Duodenal mucosa (tissue), 2 donors: Measurements from ENCODE around the gene DIDO1.

Experiments used
- H3K27ac ChIP-seq: one replicate; pipeline ENCODE4 v1.7.0; 2013; ENCODE audit warnings: low read depth, low read length
- H3K27me3 ChIP-seq, 2 donors: one replicate each; pipeline ENCODE4 v1.7.0; 2013; ENCODE audit warnings: low read length in 2 of 2, control low read depth in 1 of 2; ENCODE audit not compliant: insufficient read depth in 2 of 2, control insufficient read depth in 1 of 2
- H3K36me3 ChIP-seq, 2 donors: one replicate each; pipeline ENCODE4 v1.7.0; 2013; ENCODE audit warnings: low read length in 2 of 2, control low read depth in 1 of 2; ENCODE audit not compliant: insufficient read depth in 2 of 2, control insufficient read depth in 1 of 2
- H3K4me1 ChIP-seq, 2 donors: one replicate each; pipeline ENCODE4 v1.7.0; 2013; ENCODE audit warnings: low read length in 2 of 2, control low read depth in 1 of 2; ENCODE audit not compliant: insufficient read depth in 2 of 2, control insufficient read depth in 1 of 2
- H3K4me3 ChIP-seq, 2 donors: one replicate each; pipeline ENCODE4 v1.7.0; 2013; ENCODE audit warnings: low read length in 2 of 2, low read depth in 1 of 2
- H3K9ac ChIP-seq, 2 donors: one replicate each; pipeline ENCODE4 v1.7.0; 2013; ENCODE audit warnings: low read length in 2 of 2, low read depth in 1 of 2
- H3K9me3 ChIP-seq, 2 donors: one replicate each; pipeline ENCODE4 v1.7.0; 2013; ENCODE audit warnings: low read length in 2 of 2, control low read depth in 1 of 2; ENCODE audit not compliant: control insufficient read depth in 1 of 2

DIDO1 gene

GRCh38 chr20:62900692-62901584, 25.4 kb downstream of the DIDO1 start:
- no peaks in the 10 kb centered on the region for H3K27me3 ChIP-seq
- H3K36me3 ChIP-seq = peaks cover 46 to 64% of the 10 kb centered on the region in 2 donors
- peak overlapping the region in 1 of 2 donors; percentile 18 for H3K4me3 ChIP-seq
- H3K9ac ChIP-seq = peak overlapping the region; percentile 19 to 42
- peak overlapping the region; percentile 48 for H3K27ac ChIP-seq
- peaks cover 31 to 32% of the 10 kb centered on the region in 2 donors for H3K4me1 ChIP-seq
- no peaks in the 10 kb centered on the region for H3K9me3 ChIP-seq

GRCh38 chr20:62900052-62900691, 26.1 kb downstream of the DIDO1 start:
- Histone ChIP-seq H3K4me1 (peaks cover 31 to 32% of the 10 kb centered on the region in 2 donors), H3K4me3 (peak overlapping the region in 1 of 2 donors; percentile 18), H3K27me3 (no peaks in the 10 kb centered on the region), H3K36me3 (peaks cover 41 to 64% of the 10 kb centered on the region in 2 donors), H3K9ac (peak overlapping the region in 1 of 2 donors; percentile 42), H3K27ac (peak overlapping the region; percentile 48), H3K9me3 (no peaks in the 10 kb centered on the region)

GRCh38 chr20:62899633-62900051, 26.7 kb downstream of the DIDO1 start:
- Histone ChIP-seq H3K4me1 (peaks cover 31 to 32% of the 10 kb centered on the region in 2 donors), H3K27ac (no peak overlapping the region), H3K36me3 (peaks cover 39 to 64% of the 10 kb centered on the region in 2 donors), H3K9ac (no peak overlapping the region), H3K4me3 (peak overlapping the region in 1 of 2 donors; percentile 18), H3K9me3 (no peaks in the 10 kb centered on the region), H3K27me3 (no peaks in the 10 kb centered on the region)

- peaks cover 31 to 32% of the 10 kb centered on the region in 2 donors for H3K4me1 ChIP-seq
- no peak overlapping the region for H3K27ac ChIP-seq
- H3K27me3 ChIP-seq = no peaks in the 10 kb centered on the region
- peaks cover 42 to 64% of the 10 kb centered on the region in 2 donors for H3K36me3 ChIP-seq
- peak overlapping the region in 1 of 2 donors; percentile 6 for H3K4me3 ChIP-seq
- peak overlapping the region; percentile 5 to 41 for H3K9ac ChIP-seq
- no peaks in the 10 kb centered on the region for H3K9me3 ChIP-seq
Measured at GRCh38 chr20:62898970-62899632, 27.2 kb downstream of the DIDO1 start.

- no peaks in the 10 kb centered on the region for H3K27me3 ChIP-seq
- H3K9me3 ChIP-seq = no peaks in the 10 kb centered on the region
- H3K4me3 ChIP-seq = no peak overlapping the region
- H3K36me3 ChIP-seq = peaks cover 44 to 64% of the 10 kb centered on the region in 2 donors
- peaks cover 31 to 32% of the 10 kb centered on the region in 2 donors for H3K4me1 ChIP-seq
- H3K27ac ChIP-seq = no peak overlapping the region
- peak overlapping the region; percentile 5 to 41 for H3K9ac ChIP-seq
Measured at GRCh38 chr20:62898093-62898964, 28.0 kb downstream of the DIDO1 start.

GRCh38 chr20:62897666-62898065, 28.6 kb downstream of the DIDO1 start:
- Histone ChIP-seq H3K36me3 (peaks cover 46 to 65% of the 10 kb centered on the region in 2 donors), H3K9ac (no peak overlapping the region), H3K27ac (no peak overlapping the region), H3K9me3 (no peaks in the 10 kb centered on the region), H3K27me3 (no peaks in the 10 kb centered on the region), H3K4me1 (peaks cover 31 to 32% of the 10 kb centered on the region in 2 donors), H3K4me3 (no peak overlapping the region)

GRCh38 chr20:62896526-62896925, 29.8 kb downstream of the DIDO1 start:
- H3K4me3 ChIP-seq = no peak overlapping the region
- H3K4me1 ChIP-seq = peaks cover 31 to 32% of the 10 kb centered on the region in 2 donors
- no peak overlapping the region for H3K9ac ChIP-seq
- no peak overlapping the region for H3K27ac ChIP-seq
- no peaks in the 10 kb centered on the region for H3K27me3 ChIP-seq
- peaks cover 51 to 66% of the 10 kb centered on the region in 2 donors for H3K36me3 ChIP-seq
- no peaks in the 10 kb centered on the region for H3K9me3 ChIP-seq

- no peak overlapping the region for H3K9ac ChIP-seq
- no peak overlapping the region for H3K27ac ChIP-seq
- no peaks in the 10 kb centered on the region for H3K9me3 ChIP-seq
- peaks cover 54 to 67% of the 10 kb centered on the region in 2 donors for H3K36me3 ChIP-seq
- peaks cover 23 to 24% of the 10 kb centered on the region in 2 donors for H3K4me1 ChIP-seq
- no peak overlapping the region for H3K4me3 ChIP-seq
- no peaks in the 10 kb centered on the region for H3K27me3 ChIP-seq
Measured at GRCh38 chr20:62895539-62895938, 30.8 kb downstream of the DIDO1 start.

GRCh38 chr20:62894261-62894660, 32.0 kb downstream of the DIDO1 start:
- Histone ChIP-seq H3K27ac (no peak overlapping the region), H3K27me3 (no peaks in the 10 kb centered on the region), H3K9me3 (no peaks in the 10 kb centered on the region), H3K4me3 (no peak overlapping the region), H3K36me3 (peaks cover 64 to 80% of the 10 kb centered on the region in 2 donors), H3K9ac (no peak overlapping the region), H3K4me1 (peaks cover 11% of the 10 kb centered on the region in 2 donors)
